A673 (cell line): Measurements from ENCODE around the gene TBC1D16. TPM values are rescaled to one million over a fixed set of nuclear protein-coding genes. Genes with fewer than 3 reads are reported as not detected.
"Not testable (repeated sequence)": the region's sequence is repeated elsewhere in the genome, so short reads cannot be mapped to it uniquely, and the experiment has no call there.

Experiments used
- BruUV-seq: library from RNA; stranded (reverse); fragments of 400-500 nt; replicated peaks from 2 replicates; lab custom pipeline; 2021; lab: Mats Ljungman, UMichigan
- CTCF ChIA-PET: fragments of 300-600 bp; sonication (Branson Sonifier 250); formaldehyde crosslinking; loops from one replicate; lab custom pipeline; 2022; ENCODE audit warnings: antibody characterized with exemption; lab: Charles Lee
- POLR2A ChIA-PET: fragments of 300-600 bp; sonication (Branson Sonifier 250); formaldehyde crosslinking; loops from one replicate; lab custom pipeline; 2022; ENCODE audit warnings: antibody characterized with exemption; ENCODE audit not compliant: low non-redundant PET; lab: Charles Lee
- DNase-seq: peaks from one replicate; pipeline ENCODE4 v3.0.0-alpha.2; 2015; ENCODE audit warnings: low spot score
- H3K27ac ChIP-seq: fragments of 200-600 bp; sonication (generic); 2 replicates; pipeline ENCODE4 v1.5.1; 2016; ENCODE audit warnings: mixed run types, low read depth, mild to moderate bottlenecking, mixed read lengths, antibody characterized with exemption, low read length; ENCODE audit not compliant: poor library complexity, severe bottlenecking
- H3K27me3 ChIP-seq: fragments of 200-600 bp; sonication (generic); replicated peaks from 2 replicates; pipeline ENCODE4 v1.6.1; 2017; ENCODE audit warnings: mixed run types, low read depth, mild to moderate bottlenecking, mixed read lengths, antibody characterized with exemption, low read length; ENCODE audit not compliant: insufficient read depth, poor library complexity
- H3K36me3 ChIP-seq: fragments of 200-600 bp; sonication (generic); 2 replicates; pipeline ENCODE4 v1.6.1; 2016; ENCODE audit warnings: mixed run types, mild to moderate bottlenecking, mixed read lengths, antibody characterized with exemption, low read length; ENCODE audit not compliant: insufficient read depth, poor library complexity, severe bottlenecking
- H3K4me1 ChIP-seq: fragments of 200-600 bp; sonication (generic); 2 replicates; pipeline ENCODE4 v1.6.1; 2017; ENCODE audit warnings: mixed run types, mild to moderate bottlenecking, mixed read lengths, antibody characterized with exemption, low read length; ENCODE audit not compliant: insufficient read depth, poor library complexity, severe bottlenecking
- H3K4me3 ChIP-seq: fragments of 200-600 bp; sonication (generic); 2 replicates; pipeline ENCODE4 v1.5.1; 2016; ENCODE audit warnings: low read depth, mixed run types, mild to moderate bottlenecking, mixed read lengths, low read length; ENCODE audit not compliant: poor library complexity, severe bottlenecking
- H3K9me3 ChIP-seq: fragments of 200-600 bp; sonication (generic); 2 replicates; pipeline ENCODE4 v1.6.1; 2016; ENCODE audit warnings: mixed run types, low read depth, mild to moderate bottlenecking, mixed read lengths, antibody characterized with exemption, low read length; ENCODE audit not compliant: poor library complexity, severe bottlenecking
- CTCF ChIP-seq: fragments of 300-800, 200-600 bp; sonication (generic); conservative IDR thresholded peaks from 2 replicates; pipeline ENCODE4 v1.5.1; 2017; ENCODE audit warnings: low read depth, mild to moderate bottlenecking, antibody characterized with exemption, low read length, moderate library complexity, mixed read lengths
- EZH2 ChIP-seq: fragments of 200-600 bp; sonication (generic); IDR thresholded peaks from 2 replicates; pipeline ENCODE4 v1.6.1; 2017; ENCODE audit warnings: borderline replicate concordance, low read depth, mild to moderate bottlenecking, mixed read lengths, antibody characterized with exemption, low read length; ENCODE audit not compliant: poor library complexity, severe bottlenecking
- intact Hi-C: fragments of 100-400 bp; cut with micrococcal nuclease; formaldehyde crosslinking; loops from one replicate; pipeline ENCODE4 v1.10.0; 2022; ENCODE audit not compliant: unreplicated experiment
- total RNA-seq: library from RNA; stranded (reverse); gene quantifications from 2 replicates; pipeline ENCODE4 v1.2.3, GENCODE V29; 2021

Gene TBC1D16
- total RNA-seq, 1 experiment from 2014 or later, result 49.1 TPM

- TF ChIP-seq EZH2 (no peak), CTCF (no peak)
- no peak for DNase-seq
- Histone ChIP-seq H3K27me3 (no peaks in the 10 kb centered on the region), H3K27ac (no peak overlapping the region), H3K36me3 (no peaks in the 10 kb centered on the region), H3K9me3 (no peaks in the 10 kb centered on the region), H3K4me1 (peaks cover 12% of the 10 kb centered on the region), H3K4me3 (no peak overlapping the region)
- ChIA-PET CTCF (no interaction called here), POLR2A (no interaction called here)
- BruUV-seq, result no TSS peak
- intact Hi-C loops, result no loop called here
Observed at GRCh38 chr17:79959042-79959441, 76.6 kb downstream of the TBC1D16 start.

DNA sequence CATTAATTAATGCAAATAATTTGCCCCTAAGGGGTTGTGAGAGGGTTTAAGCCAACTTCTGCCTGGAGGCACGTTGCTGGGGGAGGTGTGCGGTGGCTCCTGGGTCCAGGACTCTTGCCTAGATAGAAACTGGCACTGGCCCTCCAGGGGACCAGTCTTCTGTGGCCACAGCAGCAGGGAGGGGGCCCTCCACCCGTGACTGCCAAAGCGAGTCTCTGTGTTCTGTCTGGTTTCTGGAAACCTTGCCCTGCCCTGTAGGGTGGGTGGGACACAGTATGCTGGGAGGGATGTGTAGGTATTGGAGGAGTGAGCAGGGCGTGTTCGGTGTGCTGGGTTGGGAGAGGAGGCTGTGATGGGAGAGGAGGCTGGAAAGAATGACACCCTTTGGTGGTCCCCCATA is 78.8 kb downstream of the TBC1D16 start:
- no peak for DNase-seq
- POLR2A ChIA-PET, result no interaction called here
- intact Hi-C loops, result no loop called here
- H3K36me3 ChIP-seq, result no peaks in the 10 kb centered on the region
- H3K4me1 ChIP-seq, result peaks cover 29% of the 10 kb centered on the region
- no peak overlapping the region for H3K4me3 ChIP-seq
- no peak for TF ChIP-seq CTCF
- TF ChIP-seq EZH2, result no peak
- H3K9me3 ChIP-seq, result no peaks in the 10 kb centered on the region
- no peaks in the 10 kb centered on the region for H3K27me3 ChIP-seq
- H3K27ac ChIP-seq, result no peak overlapping the region
- CTCF ChIA-PET, result no interaction called here
- no TSS peak for BruUV-seq

- H3K27ac ChIP-seq, BruUV-seq, H3K4me3 ChIP-seq, H3K9me3 ChIP-seq, DNase-seq, intact Hi-C loops, H3K36me3 ChIP-seq, CTCF ChIA-PET, POLR2A ChIA-PET, H3K27me3 ChIP-seq: not testable (repeated sequence)
- peaks cover 33% of the 10 kb centered on the region for H3K4me1 ChIP-seq
Observed at GRCh38 chr17:79956441-79956735, 79.3 kb downstream of the TBC1D16 start.

- ChIA-PET POLR2A (no interaction called here), CTCF (no interaction called here)
- Histone ChIP-seq H3K4me1 (peaks cover 38% of the 10 kb centered on the region), H3K4me3 (no peak overlapping the region), H3K36me3 (no peaks in the 10 kb centered on the region), H3K9me3 (no peaks in the 10 kb centered on the region), H3K27ac (no peak overlapping the region), H3K27me3 (no peaks in the 10 kb centered on the region)
- BruUV-seq, result no TSS peak
- intact Hi-C loops, result no loop called here
- DNase-seq, result no peak
- TF ChIP-seq EZH2 (no peak), CTCF (no peak)
Observed at GRCh38 chr17:79955691-79956440, 79.8 kb downstream of the TBC1D16 start.
